Osteoblast (primary cell): ENCODE data around the gene ZFHX3. TPM values are rescaled to one million over a fixed set of nuclear protein-coding genes. Genes with fewer than 3 reads are reported as not detected.

Source experiments
- DNase-seq: peaks from one replicate; pipeline ENCODE4 v3.0.0; 2011; ENCODE audit warnings: low spot score, mixed read lengths; ENCODE audit not compliant: insufficient read length; ENCODE audit errors: missing footprints
- H2AFZ ChIP-seq: 2 replicates; pipeline ENCODE4 v1.6.0; 2011; ENCODE audit warnings: mild to moderate bottlenecking, low read length
- H3K27ac ChIP-seq: 2 replicates; pipeline ENCODE4 v1.5.1; 2011; ENCODE audit warnings: mild to moderate bottlenecking, low read depth, low read length, moderate library complexity
- H3K27me3 ChIP-seq: 2 replicates; pipeline ENCODE4 v1.6.0; 2012; ENCODE audit warnings: mild to moderate bottlenecking, control low read depth, inconsistent platforms, low read length, moderate library complexity; ENCODE audit not compliant: insufficient read depth
- H3K36me3 ChIP-seq: 2 replicates; pipeline ENCODE4 v1.5.1; 2011; ENCODE audit warnings: mild to moderate bottlenecking, low read length, control low read depth, moderate library complexity; ENCODE audit not compliant: insufficient read depth
- H3K4me1 ChIP-seq: 2 replicates; pipeline ENCODE4 v1.5.1; 2011; ENCODE audit warnings: mild to moderate bottlenecking, low read length, control low read depth, moderate library complexity; ENCODE audit not compliant: insufficient read depth
- H3K4me2 ChIP-seq: 2 replicates; pipeline ENCODE4 v1.6.0; 2011; ENCODE audit warnings: mild to moderate bottlenecking, low read length; ENCODE audit not compliant: insufficient read depth
- H3K4me3 ChIP-seq: fragments of 200-600 bp; sonication (generic); 3 replicates; pipeline ENCODE4 v1.5.1; 2012; ENCODE audit warnings: mild to moderate bottlenecking, low read length, inconsistent platforms; ENCODE audit not compliant: insufficient read depth
- H3K79me2 ChIP-seq: 2 replicates; pipeline ENCODE4 v1.6.0; 2012; ENCODE audit warnings: mild to moderate bottlenecking, low read length, control low read depth, inconsistent platforms; ENCODE audit not compliant: insufficient read depth
- H3K9me3 ChIP-seq: 2 replicates; pipeline ENCODE4 v1.5.1; 2011; ENCODE audit warnings: low read depth, low read length, control low read depth
- H4K20me1 ChIP-seq: 2 replicates; pipeline ENCODE4 v1.6.0; 2012; ENCODE audit warnings: mild to moderate bottlenecking, low read length, control low read depth; ENCODE audit not compliant: insufficient read depth
- CTCF ChIP-seq: IDR thresholded peaks from 2 replicates; pipeline ENCODE4 v1.5.1; 2011; ENCODE audit warnings: mild to moderate bottlenecking, low read depth, low read length, moderate library complexity; ENCODE audit errors: extremely low read depth
- total RNA-seq: library from RNA; depleted of rRNA; stranded (reverse); fragments of >200 nt; gene quantifications from 2 replicates; pipeline ENCODE4 v1.2.3, GENCODE V29; 2012

ZFHX3 gene
- total RNA-seq, 1 donor, result 14.5 TPM

GRCh38 chr16:73054498-73054812, 6.5 kb upstream of the ZFHX3 start:
- no peak overlapping the region for H2AFZ ChIP-seq
- no peaks in the 10 kb centered on the region for H4K20me1 ChIP-seq
- H3K27me3 ChIP-seq, result no peaks in the 10 kb centered on the region
- H3K79me2 ChIP-seq, result peaks cover 86% of the 10 kb centered on the region
- no peaks in the 10 kb centered on the region for H3K36me3 ChIP-seq
- H3K4me1 ChIP-seq, result peaks cover 68% of the 10 kb centered on the region
- no peaks in the 10 kb centered on the region for H3K9me3 ChIP-seq
- peak overlapping the region; percentile 55 for H3K4me3 ChIP-seq
- H3K4me2 ChIP-seq, result peak overlapping the region; percentile 94
- no peak for TF ChIP-seq CTCF
- no peak for DNase-seq
- peak overlapping the region; percentile 87 for H3K27ac ChIP-seq

GRCh38 chr16:73054125-73054484, 6.2 kb upstream of the ZFHX3 start:
- H3K79me2 ChIP-seq, result peaks cover 86% of the 10 kb centered on the region
- H4K20me1 ChIP-seq, result no peaks in the 10 kb centered on the region
- peaks cover 71% of the 10 kb centered on the region for H3K4me1 ChIP-seq
- no peak overlapping the region for H2AFZ ChIP-seq
- peak overlapping the region; percentile 94 for H3K4me2 ChIP-seq
- peak overlapping the region; percentile 87 for H3K27ac ChIP-seq
- peak; percentile 83 for DNase-seq
- no peaks in the 10 kb centered on the region for H3K9me3 ChIP-seq
- no peaks in the 10 kb centered on the region for H3K27me3 ChIP-seq
- no peaks in the 10 kb centered on the region for H3K36me3 ChIP-seq
- no peak overlapping the region for H3K4me3 ChIP-seq
- no peak for TF ChIP-seq CTCF

- peak overlapping the region; percentile 64 for H2AFZ ChIP-seq
- peak overlapping the region; percentile 87 for H3K27ac ChIP-seq
- no peaks in the 10 kb centered on the region for H4K20me1 ChIP-seq
- H3K9me3 ChIP-seq, result no peaks in the 10 kb centered on the region
- H3K4me3 ChIP-seq, result peak overlapping the region; percentile 34
- peak overlapping the region; percentile 42 for H3K4me2 ChIP-seq
- H3K36me3 ChIP-seq, result no peaks in the 10 kb centered on the region
- peak; percentile 73 for DNase-seq
- TF ChIP-seq CTCF, result no peak
- no peaks in the 10 kb centered on the region for H3K27me3 ChIP-seq
- peaks cover 77% of the 10 kb centered on the region for H3K4me1 ChIP-seq
- peaks cover 87% of the 10 kb centered on the region for H3K79me2 ChIP-seq
Measured at GRCh38 chr16:73053364-73054124, 5.6 kb upstream of the ZFHX3 start.

DNA sequence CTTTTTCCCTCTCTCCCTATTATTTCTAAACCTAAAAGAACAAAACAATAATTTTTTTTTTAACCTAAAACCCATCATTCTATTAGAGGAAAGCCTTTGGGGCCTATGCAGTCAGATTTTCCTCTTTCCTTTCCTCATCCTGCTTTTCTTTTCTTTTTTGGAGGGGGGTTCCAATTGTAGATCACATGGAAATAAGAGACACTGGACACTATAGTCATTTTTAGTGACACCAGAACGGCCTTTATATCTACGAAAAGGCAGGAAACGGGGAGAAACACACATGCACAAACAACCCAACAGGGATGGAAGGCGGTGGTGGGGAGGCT, 5.1 kb upstream of the ZFHX3 start:
- Histone ChIP-seq H3K27me3 (no peaks in the 10 kb centered on the region), H3K4me2 (peak overlapping the region; percentile 42), H3K4me1 (peaks cover 78% of the 10 kb centered on the region), H3K79me2 (peaks cover 91% of the 10 kb centered on the region), H3K36me3 (no peaks in the 10 kb centered on the region), H4K20me1 (no peaks in the 10 kb centered on the region), H3K27ac (peak overlapping the region; percentile 87), H2AFZ (no peak overlapping the region), H3K9me3 (no peaks in the 10 kb centered on the region), H3K4me3 (no peak overlapping the region)
- no peak for DNase-seq
- TF ChIP-seq CTCF, result no peak
